ENCODE results near the gene RALY.
"Not testable (repeated sequence)": the region's sequence is repeated elsewhere in the genome, so short reads cannot be mapped to it uniquely, and the experiment has no call there.

The RALY gene

GRCh38 chr20:34132491-34132890 is 138.8 kb downstream of the RALY start:
- not testable (repeated sequence) for H3K27ac Mint-ChIP-seq (ENCODE audit: low read depth); DNase-seq (ENCODE audit: low spot score in 2 of 2); H3K4me3 Mint-ChIP-seq; H3K4me1 Mint-ChIP-seq; H3K9me3 Mint-ChIP-seq; H3K36me3 Mint-ChIP-seq (ENCODE audit: insufficient read depth); ATAC-seq (replicated peaks; ENCODE audit: extremely low read depth, poor library complexity, severe bottlenecking)
- peaks cover 42% of the 10 kb centered on the region for H3K27me3 Mint-ChIP-seq

DNA sequence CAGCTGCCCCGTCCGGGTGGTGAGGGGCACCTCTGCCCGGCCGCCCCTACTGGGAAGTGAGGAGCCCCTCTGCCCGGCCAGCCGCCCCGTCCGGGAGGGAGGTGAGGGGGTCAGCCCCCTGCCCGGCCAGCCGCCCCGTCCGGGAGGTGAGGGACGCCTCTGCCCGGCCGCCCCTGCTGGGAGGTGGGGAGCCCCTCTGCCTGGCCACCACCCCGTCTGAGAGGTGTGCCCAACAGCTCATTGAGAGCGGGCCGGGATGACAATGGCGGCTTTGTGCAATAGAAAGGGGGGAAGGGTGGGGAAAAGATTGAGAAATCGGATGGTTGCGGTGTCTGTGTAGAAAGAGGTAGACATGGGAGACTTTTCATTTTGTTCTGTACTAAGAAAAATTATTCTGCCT is 139.2 kb downstream of the RALY start:
- H3K4me3 Mint-ChIP-seq; DNase-seq (ENCODE audit: low spot score in 2 of 2); H3K4me1 Mint-ChIP-seq; H3K36me3 Mint-ChIP-seq (ENCODE audit: insufficient read depth); H3K27ac Mint-ChIP-seq (ENCODE audit: low read depth); ATAC-seq (replicated peaks; ENCODE audit: extremely low read depth, poor library complexity, severe bottlenecking); H3K9me3 Mint-ChIP-seq: not testable (repeated sequence)
- peaks cover 40% of the 10 kb centered on the region for H3K27me3 Mint-ChIP-seq

GRCh38 chr20:34133365-34133860 is 139.7 kb downstream of the RALY start:
- DNase-seq (ENCODE audit: low spot score in 2 of 2); H3K4me1 Mint-ChIP-seq; ATAC-seq (replicated peaks; ENCODE audit: extremely low read depth, poor library complexity, severe bottlenecking); H3K27ac Mint-ChIP-seq (ENCODE audit: low read depth); H3K36me3 Mint-ChIP-seq (ENCODE audit: insufficient read depth); H3K9me3 Mint-ChIP-seq; H3K4me3 Mint-ChIP-seq: not testable (repeated sequence)
- peaks cover 35% of the 10 kb centered on the region for H3K27me3 Mint-ChIP-seq
